ENCODE results near the gene CAMLG.
"Not testable (repeated sequence)": the region's sequence is repeated elsewhere in the genome, so short reads cannot be mapped to it uniquely, and the experiment has no call there.

Gene CAMLG

DNA sequence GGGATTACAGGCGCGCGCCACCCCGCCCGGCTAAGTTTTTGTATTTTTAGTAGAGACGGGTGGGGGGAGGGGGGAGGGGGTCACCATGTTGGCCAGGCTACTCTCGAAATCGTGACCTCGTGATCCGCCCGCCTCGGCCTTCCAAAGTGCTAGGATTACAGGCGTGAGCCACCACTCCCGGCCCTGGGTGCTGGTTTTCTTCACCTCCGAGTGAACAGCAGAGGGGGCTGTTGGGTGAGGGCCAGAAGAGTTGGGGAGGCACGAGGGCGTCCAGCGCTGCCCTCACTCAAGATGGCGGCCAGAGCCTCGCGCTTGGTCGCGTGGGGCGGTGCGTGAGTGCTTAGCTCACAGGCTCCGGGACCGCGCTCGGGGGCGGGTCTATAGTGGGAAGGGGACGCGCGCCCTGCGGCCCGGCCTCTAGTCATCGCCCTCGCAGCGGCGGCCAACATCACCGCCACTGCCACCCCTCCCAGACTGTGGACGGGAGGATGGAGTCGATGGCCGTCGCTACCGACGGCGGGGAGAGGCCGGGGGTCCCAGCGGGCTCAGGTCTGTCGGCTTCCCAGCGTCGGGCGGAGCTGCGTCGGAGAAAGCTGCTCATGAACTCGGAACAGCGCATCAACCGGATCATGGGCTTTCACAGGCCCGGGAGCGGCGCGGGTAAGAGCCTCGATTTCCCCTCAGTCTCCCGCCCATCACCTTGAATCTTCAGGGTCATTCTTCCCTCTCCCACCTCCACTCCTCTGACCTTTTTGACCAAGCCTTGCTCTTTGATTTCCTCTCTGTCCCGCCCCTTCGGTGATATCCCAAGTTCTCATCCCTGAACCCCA is at the start of gene CAMLG:
Gene CAMLG (plus strand): TSS at position 416 of the 830 bp plus-strand sequence. CDS start 73 bp downstream, at position 489.
- TF ChIP-seq GATA1 (IDR thresholded peaks at IDR 0.05; ENCODE audit: low read depth, low read length): no peak
- TF ChIP-seq POLR2A (IDR thresholded peaks at IDR 0.05; ENCODE audit: low read length): peak; percentile 69
- peak; percentile 98 for DNase-seq

- not testable (repeated sequence) for DNase-seq
Measured at GRCh38 chr5:134690144-134690543, 48.2 kb upstream of the CAMLG start.

GRCh38 chr5:134692722-134693121 is 45.6 kb upstream of the CAMLG start:
- DNase-seq: no peak
- TF ChIP-seq POLR2A (IDR thresholded peaks at IDR 0.05; ENCODE audit: low read length) (no peak), GATA1 (IDR thresholded peaks at IDR 0.05; ENCODE audit: low read depth, low read length) (no peak)

- TF ChIP-seq GATA1 (IDR thresholded peaks at IDR 0.05; ENCODE audit: low read depth, low read length) (no peak), POLR2A (IDR thresholded peaks at IDR 0.05; ENCODE audit: low read length) (no peak)
Measured at GRCh38 chr5:134708301-134708700, 30.0 kb upstream of the CAMLG start.

DNA sequence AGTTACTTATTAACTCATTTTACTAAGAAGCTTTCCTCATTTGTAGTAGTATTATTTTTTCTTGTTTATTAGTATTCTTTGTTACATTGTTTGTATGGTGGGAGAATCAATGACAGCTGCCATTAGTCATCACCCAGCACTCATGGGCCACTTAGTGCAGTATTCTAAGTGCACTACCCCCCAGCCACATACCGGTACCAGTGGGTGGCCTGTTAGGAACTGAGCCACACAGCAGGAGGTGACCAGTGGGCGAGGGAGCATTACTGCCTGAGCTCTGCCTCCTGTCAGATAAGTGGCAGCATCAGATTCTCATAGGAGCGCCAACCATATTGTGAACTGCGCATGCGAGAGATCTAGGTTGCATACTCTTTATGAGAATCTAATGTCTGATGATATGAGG is 24.2 kb upstream of the CAMLG start:
- DNase-seq: peak; percentile 64 to 78
- TF ChIP-seq GATA1 (IDR thresholded peaks at IDR 0.05; ENCODE audit: low read depth, low read length) (no peak), POLR2A (IDR thresholded peaks at IDR 0.05; ENCODE audit: low read length) (no peak)

More at GRCh38 chr5:134708301-134708700, 30.0 kb upstream of the CAMLG start:
- DNase-seq: no peak

- peak; percentile 64 to 78 for DNase-seq
- TF ChIP-seq POLR2A (IDR thresholded peaks at IDR 0.05; ENCODE audit: low read length): no peak
- TF ChIP-seq GATA1 (IDR thresholded peaks at IDR 0.05; ENCODE audit: low read depth, low read length): no peak
Measured at GRCh38 chr5:134714541-134714940, 23.8 kb upstream of the CAMLG start.

DNA sequence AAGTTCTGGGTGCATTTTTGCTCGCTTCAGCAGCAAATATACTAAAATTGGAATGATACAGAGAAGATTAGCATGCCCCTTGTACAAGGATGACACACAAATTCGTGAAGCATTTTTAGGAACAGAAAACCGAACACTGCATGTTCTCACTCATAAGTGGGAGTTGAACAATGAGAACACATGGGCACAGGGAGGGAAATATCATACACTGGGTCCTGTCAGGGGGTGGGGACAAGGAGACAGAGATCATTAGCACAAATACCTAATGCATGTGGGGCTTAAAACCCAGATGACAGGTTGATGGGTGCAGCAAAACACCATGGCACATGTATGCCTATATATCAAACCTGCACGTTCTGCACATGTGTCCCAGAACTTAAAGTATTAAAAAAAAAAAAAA is 22.9 kb upstream of the CAMLG start:
- peak in 1 of 2 experiments; percentile 8 for DNase-seq

- no peak for DNase-seq
- TF ChIP-seq POLR2A (IDR thresholded peaks at IDR 0.05; ENCODE audit: low read length) (no peak), GATA1 (IDR thresholded peaks at IDR 0.05; ENCODE audit: low read depth, low read length) (no peak)
Measured at GRCh38 chr5:134724872-134725271, 13.5 kb upstream of the CAMLG start.

DNA sequence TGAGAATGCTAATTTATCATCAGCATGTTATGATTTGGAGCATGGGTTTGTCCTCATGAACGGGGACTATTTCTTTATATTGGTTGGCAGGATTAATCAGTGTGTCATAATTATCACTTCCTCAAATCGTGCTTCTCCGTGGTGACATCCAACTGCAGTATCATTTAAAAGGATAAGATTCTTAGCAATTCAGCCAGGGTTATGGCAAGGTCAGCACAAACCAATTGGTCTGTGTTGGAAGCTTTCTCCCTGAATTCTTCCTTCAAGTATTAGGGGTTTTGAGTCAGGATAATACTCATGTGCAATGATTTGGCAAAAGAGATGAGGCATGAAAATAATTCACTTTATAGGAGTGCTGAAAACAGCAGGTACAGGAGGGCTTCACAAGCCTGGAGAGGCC is 5.5 kb upstream of the CAMLG start:
- no peak for DNase-seq
- TF ChIP-seq POLR2A (IDR thresholded peaks at IDR 0.05; ENCODE audit: low read length) (no peak), GATA1 (IDR thresholded peaks at IDR 0.05; ENCODE audit: low read depth, low read length) (no peak)

DNA sequence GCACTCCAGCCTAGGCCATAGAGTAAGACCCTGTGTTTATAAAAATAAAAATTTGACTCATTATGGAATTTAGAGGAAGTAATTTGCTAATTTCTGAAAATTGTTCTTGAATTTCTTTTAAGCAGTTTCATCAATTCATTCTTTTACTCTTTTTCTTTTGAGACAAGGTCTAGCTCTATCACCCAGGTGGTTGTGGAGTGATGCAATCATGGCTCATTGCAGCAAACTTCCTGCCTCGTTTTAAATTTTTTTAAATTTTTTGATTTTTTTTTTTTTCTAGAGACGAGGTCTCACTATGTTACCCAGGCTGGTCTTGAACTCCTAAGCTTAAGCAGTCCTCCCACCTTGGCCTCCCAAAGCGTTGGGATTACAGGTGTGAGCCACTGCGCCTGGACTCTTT is 3.1 kb upstream of the CAMLG start:
- no peak for DNase-seq
- TF ChIP-seq POLR2A (IDR thresholded peaks at IDR 0.05; ENCODE audit: low read length) (no peak), GATA1 (IDR thresholded peaks at IDR 0.05; ENCODE audit: low read depth, low read length) (no peak)

- TF ChIP-seq GATA1 (IDR thresholded peaks at IDR 0.05; ENCODE audit: low read depth, low read length) (no peak), POLR2A (IDR thresholded peaks at IDR 0.05; ENCODE audit: low read length) (no peak)
- no peak for DNase-seq
Measured at GRCh38 chr5:134736173-134736812, 2.1 kb upstream of the CAMLG start.

DNA sequence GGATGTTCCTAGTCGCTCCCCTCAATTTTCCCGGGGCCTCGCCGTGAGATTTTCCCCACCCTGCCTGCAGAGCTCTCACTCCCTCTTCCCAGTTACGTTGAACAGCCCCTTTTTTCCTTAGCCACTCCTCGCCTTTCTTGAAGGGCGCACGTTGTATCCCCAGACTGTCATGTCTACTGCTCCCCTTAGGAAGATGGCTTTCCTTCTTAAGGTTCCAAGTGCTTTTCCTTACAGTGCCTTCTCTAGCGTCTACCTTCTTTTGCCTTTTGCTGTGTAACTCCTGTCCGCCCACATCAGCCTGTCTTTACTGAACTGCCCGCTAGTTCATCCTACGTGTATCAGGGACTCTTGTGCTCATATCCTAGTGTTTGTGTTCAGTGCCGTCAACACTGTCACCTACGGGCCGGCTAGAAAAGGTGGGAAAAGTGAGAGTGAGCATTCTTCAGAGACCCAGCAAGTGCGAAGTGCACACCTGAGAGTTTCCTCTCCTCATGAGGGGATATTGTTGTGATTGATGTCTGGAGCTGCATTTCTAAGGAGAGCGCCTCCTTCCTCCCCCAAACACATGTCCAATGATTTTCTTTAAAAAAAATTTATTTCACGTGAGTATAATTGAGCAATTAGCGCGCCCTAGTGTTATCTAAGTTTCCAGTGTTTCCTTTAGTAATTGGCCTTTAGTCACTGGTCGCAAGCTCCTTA is 764 bp downstream of the CAMLG start:
- peak; percentile 80 to 82 for DNase-seq
- no peak for TF ChIP-seq POLR2A (IDR thresholded peaks at IDR 0.05; ENCODE audit: low read length)
- TF ChIP-seq GATA1 (IDR thresholded peaks at IDR 0.05; ENCODE audit: low read depth, low read length): no peak

GRCh38 chr5:134741052-134741451 is 2.7 kb downstream of the CAMLG start:
- TF ChIP-seq POLR2A (IDR thresholded peaks at IDR 0.05; ENCODE audit: low read length): no peak
- TF ChIP-seq GATA1 (IDR thresholded peaks at IDR 0.05; ENCODE audit: low read depth, low read length): no peak
- DNase-seq: no peak

DNA sequence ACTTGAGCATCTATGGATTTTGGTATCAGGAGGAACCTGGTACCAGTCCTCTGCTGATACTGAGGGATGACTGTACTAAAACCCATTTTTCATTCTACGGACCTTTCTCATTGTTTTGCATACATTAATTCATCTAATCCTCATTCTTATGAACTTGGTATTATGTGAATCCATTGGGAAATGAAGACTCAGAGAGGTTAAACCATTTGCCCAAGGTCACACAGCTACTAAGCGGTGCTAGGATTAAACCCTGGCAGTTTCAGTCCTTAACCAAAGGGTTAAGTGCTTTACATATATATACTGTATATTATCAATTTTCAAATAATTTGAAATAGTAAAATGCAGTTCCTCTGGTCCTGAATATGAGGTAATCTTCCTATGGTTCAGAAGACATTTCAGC is 3.8 kb downstream of the CAMLG start:
- TF ChIP-seq POLR2A (IDR thresholded peaks at IDR 0.05; ENCODE audit: low read length) (no peak), GATA1 (IDR thresholded peaks at IDR 0.05; ENCODE audit: low read depth, low read length) (no peak)

More for the DNA sequence above, 3.8 kb downstream of the CAMLG start:
- DNase-seq: no peak
